OCI-LY7 (cell line): ENCODE results near the gene ZMIZ1. TPM values are rescaled to one million over a fixed set of nuclear protein-coding genes. Genes with fewer than 3 reads are reported as not detected.

Experiments used
- BruUV-seq: library from RNA; stranded (reverse); fragments of 400-500 nt; replicated peaks from 2 replicates; lab custom pipeline; 2021; lab: Mats Ljungman, UMichigan
- CTCF ChIA-PET: fragments of 300-600 bp; sonication (Branson Sonifier 250); formaldehyde crosslinking; loops from one replicate; lab custom pipeline; 2022; ENCODE audit warnings: antibody characterized with exemption; ENCODE audit not compliant: unreplicated experiment; lab: Charles Lee
- POLR2A ChIA-PET: fragments of 300-600 bp; sonication (Branson Sonifier 250); formaldehyde crosslinking; loops from one replicate; lab custom pipeline; 2022; ENCODE audit warnings: antibody characterized with exemption; lab: Charles Lee
- DNase-seq: peaks from one replicate; pipeline ENCODE4 v3.0.0-alpha.2; 2015; ENCODE audit warnings: low spot score
- H2AFZ ChIP-seq: fragments of 200-600 bp; sonication (generic), shearing (Covaris generic); 2 replicates; pipeline ENCODE4 v1.6.1; 2014; ENCODE audit warnings: mild to moderate bottlenecking, antibody characterized with exemption, low read length, moderate library complexity
- H3K27ac ChIP-seq: fragments of 200-600 bp; sonication (generic); 2 replicates; pipeline ENCODE4 v1.5.1; 2014; ENCODE audit warnings: mixed run types, low read depth, mild to moderate bottlenecking, moderate library complexity, low read length, inconsistent platforms; ENCODE audit not compliant: poor library complexity, severe bottlenecking
- H3K36me3 ChIP-seq: fragments of 200-600 bp; sonication (generic); 2 replicates; pipeline ENCODE4 v1.6.1; 2014; ENCODE audit warnings: mild to moderate bottlenecking, antibody characterized with exemption, low read length, moderate library complexity, mixed read lengths; ENCODE audit not compliant: insufficient read depth
- H3K4me1 ChIP-seq: fragments of 200-600 bp; sonication (generic); 2 replicates; pipeline ENCODE4 v1.5.1; 2014; ENCODE audit warnings: mild to moderate bottlenecking, low read length; ENCODE audit not compliant: insufficient read depth, poor library complexity, severe bottlenecking
- H3K4me2 ChIP-seq: fragments of 200-600 bp; sonication (generic); 2 replicates; pipeline ENCODE4 v1.6.1; 2014; ENCODE audit warnings: mild to moderate bottlenecking, low read length
- H3K4me3 ChIP-seq: fragments of 200-600 bp; sonication (generic); 2 replicates; pipeline ENCODE4 v1.5.1; 2014; ENCODE audit warnings: mild to moderate bottlenecking, low read depth, low read length; ENCODE audit not compliant: poor library complexity, severe bottlenecking
- H3K79me2 ChIP-seq: fragments of 200-600 bp; sonication (generic); 2 replicates; pipeline ENCODE4 v1.6.1; 2016; ENCODE audit warnings: low read depth, mild to moderate bottlenecking, low read length, moderate library complexity, mixed read lengths; ENCODE audit not compliant: insufficient read depth
- H3K9me2 ChIP-seq: fragments of 200-600 bp; sonication (generic); 2 replicates; pipeline ENCODE4 v1.6.1; 2016; ENCODE audit warnings: mild to moderate bottlenecking, low read length, mixed read lengths; ENCODE audit not compliant: insufficient read depth
- H3K9me3 ChIP-seq: fragments of 200-600 bp; sonication (generic); 2 replicates; pipeline ENCODE4 v1.6.1; 2014; ENCODE audit warnings: mild to moderate bottlenecking, mixed run types, low read length, mixed read lengths
- H4K20me1 ChIP-seq: fragments of 200-600 bp; sonication (generic); 2 replicates; pipeline ENCODE4 v1.6.1; 2014; ENCODE audit warnings: mild to moderate bottlenecking, antibody characterized with exemption, low read length, moderate library complexity, mixed read lengths; ENCODE audit not compliant: insufficient read depth
- EZH2phosphoT487 ChIP-seq: fragments of 200-600 bp; sonication (generic); IDR thresholded peaks from 2 replicates; pipeline ENCODE4 v1.6.1; 2018; ENCODE audit warnings: low read depth, borderline replicate concordance, mild to moderate bottlenecking, mixed run types, antibody characterized with exemption, low read length, moderate library complexity, mixed read lengths
- intact Hi-C: fragments of 100-400 bp; cut with micrococcal nuclease; formaldehyde crosslinking; loops from one replicate; pipeline ENCODE4 v1.10.0; 2022; ENCODE audit not compliant: unreplicated experiment
- total RNA-seq, 2 experiments: library from RNA; depleted of rRNA in 1 of 2; stranded (reverse); fragments of >200 nt in 1 of 2; shearing (Covaris generic) in 1 of 2; gene quantifications; 2 replicates each; pipeline ENCODE4 v1.2.3, GENCODE V29; 2014 to 2022
- TF ChIP-seq, protein P1 (sequence below): fragments of 200-600 bp; sonication (generic); conservative IDR thresholded peaks from 2 replicates; pipeline ENCODE4 v1.5.1; 2014; ENCODE audit warnings: mild to moderate bottlenecking, antibody characterized with exemption, low read length, moderate library complexity, mixed read lengths

The ZMIZ1 gene
- total RNA-seq, 2 experiments from 2014 or later: 20.4 to 66.9 TPM

DNA sequence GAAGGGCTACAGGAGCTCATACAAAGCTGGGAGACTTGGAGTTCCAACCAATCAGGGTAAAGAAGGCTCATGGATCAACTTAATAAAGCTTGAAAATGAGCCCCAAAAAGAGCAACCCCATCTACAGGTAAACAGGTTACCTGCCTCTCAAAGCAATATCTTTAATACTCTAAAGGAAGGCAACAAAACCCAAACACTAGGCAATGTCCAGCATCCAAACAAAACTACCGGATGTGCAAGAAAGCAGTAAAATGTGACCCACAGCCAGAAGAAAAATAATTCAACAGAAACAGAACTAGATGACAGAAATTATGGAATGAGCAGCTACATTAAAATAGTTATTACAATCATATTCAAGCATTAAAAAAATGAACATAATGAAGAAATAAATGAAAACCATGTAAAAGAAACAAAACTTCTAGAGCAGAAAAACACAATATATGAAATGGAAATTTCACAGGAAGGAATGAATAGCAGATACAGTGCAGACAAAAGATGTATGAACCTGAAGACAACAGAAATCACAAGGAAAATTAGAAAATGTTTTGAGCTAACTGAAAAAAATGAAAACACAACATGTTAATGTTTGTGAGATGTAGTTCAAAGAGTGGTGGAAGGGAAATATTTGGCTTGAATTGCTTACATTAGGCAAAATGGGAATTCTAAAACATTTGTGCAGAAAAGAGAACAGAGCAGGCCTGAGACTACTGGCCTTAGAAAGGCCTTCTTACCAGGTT, 30.5 kb upstream of the ZMIZ1 start:
- Histone ChIP-seq H3K9me2 (no peaks in the 10 kb centered on the region), H3K27ac (no peak overlapping the region), H3K36me3 (no peaks in the 10 kb centered on the region), H3K9me3 (no peaks in the 10 kb centered on the region), H2AFZ (no peak overlapping the region), H3K4me2 (no peak overlapping the region), H3K4me1 (no peaks in the 10 kb centered on the region), H4K20me1 (no peaks in the 10 kb centered on the region), H3K79me2 (no peaks in the 10 kb centered on the region), H3K4me3 (no peak overlapping the region)
- BruUV-seq: no TSS peak
- ChIA-PET CTCF (no interaction called here), POLR2A (no interaction called here)
- TF ChIP-seq, protein P1, sequence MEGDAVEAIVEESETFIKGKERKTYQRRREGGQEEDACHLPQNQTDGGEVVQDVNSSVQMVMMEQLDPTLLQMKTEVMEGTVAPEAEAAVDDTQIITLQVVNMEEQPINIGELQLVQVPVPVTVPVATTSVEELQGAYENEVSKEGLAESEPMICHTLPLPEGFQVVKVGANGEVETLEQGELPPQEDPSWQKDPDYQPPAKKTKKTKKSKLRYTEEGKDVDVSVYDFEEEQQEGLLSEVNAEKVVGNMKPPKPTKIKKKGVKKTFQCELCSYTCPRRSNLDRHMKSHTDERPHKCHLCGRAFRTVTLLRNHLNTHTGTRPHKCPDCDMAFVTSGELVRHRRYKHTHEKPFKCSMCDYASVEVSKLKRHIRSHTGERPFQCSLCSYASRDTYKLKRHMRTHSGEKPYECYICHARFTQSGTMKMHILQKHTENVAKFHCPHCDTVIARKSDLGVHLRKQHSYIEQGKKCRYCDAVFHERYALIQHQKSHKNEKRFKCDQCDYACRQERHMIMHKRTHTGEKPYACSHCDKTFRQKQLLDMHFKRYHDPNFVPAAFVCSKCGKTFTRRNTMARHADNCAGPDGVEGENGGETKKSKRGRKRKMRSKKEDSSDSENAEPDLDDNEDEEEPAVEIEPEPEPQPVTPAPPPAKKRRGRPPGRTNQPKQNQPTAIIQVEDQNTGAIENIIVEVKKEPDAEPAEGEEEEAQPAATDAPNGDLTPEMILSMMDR: no peak
- TF ChIP-seq EZH2phosphoT487: no peak
- DNase-seq: no peak
- intact Hi-C loops: no loop called here

DNA sequence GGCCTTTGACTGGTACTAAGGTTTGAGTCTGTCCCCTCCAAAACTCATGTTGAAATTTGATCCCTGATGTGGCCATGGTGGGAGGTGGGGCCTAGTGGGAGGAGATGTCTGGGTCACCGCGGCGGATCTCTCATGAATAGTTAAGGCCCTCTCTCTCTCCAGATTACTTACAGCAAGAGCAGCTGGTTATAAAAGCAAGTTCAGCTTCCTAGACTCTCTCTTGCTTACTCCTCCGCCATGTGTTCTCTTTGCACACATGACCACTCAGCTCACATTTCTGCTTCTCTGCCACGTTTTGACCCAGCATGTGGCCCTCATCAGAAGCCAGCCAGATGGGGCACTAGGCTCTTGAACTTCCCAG, 29.9 kb upstream of the ZMIZ1 start:
- intact Hi-C loops: no loop called here
- H3K79me2 ChIP-seq: no peaks in the 10 kb centered on the region
- H3K9me2 ChIP-seq: no peaks in the 10 kb centered on the region
- no peak overlapping the region for H3K4me3 ChIP-seq
- no TSS peak for BruUV-seq
- no peaks in the 10 kb centered on the region for H3K4me1 ChIP-seq
- POLR2A ChIA-PET: no interaction called here
- H4K20me1 ChIP-seq: no peaks in the 10 kb centered on the region
- no peak for DNase-seq
- TF ChIP-seq EZH2phosphoT487: no peak
- TF ChIP-seq, protein P1: no peak
- no peak overlapping the region for H3K4me2 ChIP-seq
- no peaks in the 10 kb centered on the region for H3K9me3 ChIP-seq
- H2AFZ ChIP-seq: no peak overlapping the region
- no peak overlapping the region for H3K27ac ChIP-seq
- no peaks in the 10 kb centered on the region for H3K36me3 ChIP-seq
- CTCF ChIA-PET: no interaction called here

DNA sequence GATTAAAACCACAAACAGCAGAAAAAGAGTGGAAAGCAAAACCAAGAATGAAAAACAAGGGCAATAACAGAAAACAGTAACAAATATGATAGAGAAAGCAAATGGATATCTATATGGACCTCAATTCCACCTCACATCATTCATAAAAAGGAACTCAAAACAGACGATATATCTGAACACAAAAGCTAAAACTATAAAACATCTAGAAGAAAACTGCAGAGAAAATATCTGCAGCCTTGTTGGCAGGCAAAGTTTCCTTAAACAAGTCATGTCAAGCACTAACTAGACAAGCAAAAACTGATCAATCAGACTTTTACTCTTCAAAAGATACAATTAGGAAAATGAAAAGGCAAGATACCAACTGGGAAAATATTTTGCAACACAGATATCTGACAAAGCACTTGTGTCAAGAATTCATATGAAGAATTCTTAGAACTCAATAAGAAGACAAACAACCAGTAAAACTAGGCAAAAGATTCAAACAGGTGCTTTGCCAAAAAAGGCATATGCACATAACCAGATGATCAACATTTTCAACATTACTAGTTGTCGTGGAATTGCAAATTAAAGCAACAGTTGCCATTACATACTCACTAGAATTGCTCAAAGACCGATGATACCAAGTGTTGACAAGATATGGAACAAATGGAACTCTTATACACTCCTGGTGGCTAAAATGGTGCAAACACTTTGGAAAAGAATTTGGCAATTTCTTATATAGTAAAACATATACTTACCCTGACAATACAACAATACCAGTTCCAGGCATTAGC, 25.9 kb upstream of the ZMIZ1 start:
- intact Hi-C loops: no loop called here
- no peaks in the 10 kb centered on the region for H3K36me3 ChIP-seq
- no TSS peak for BruUV-seq
- no peaks in the 10 kb centered on the region for H3K9me3 ChIP-seq
- no peak overlapping the region for H3K4me2 ChIP-seq
- no peak for DNase-seq
- H3K9me2 ChIP-seq: no peaks in the 10 kb centered on the region
- no peak overlapping the region for H2AFZ ChIP-seq
- no peaks in the 10 kb centered on the region for H3K4me1 ChIP-seq
- H4K20me1 ChIP-seq: no peaks in the 10 kb centered on the region
- no peak for TF ChIP-seq EZH2phosphoT487
- TF ChIP-seq, protein P1: no peak
- no peaks in the 10 kb centered on the region for H3K79me2 ChIP-seq
- ChIA-PET CTCF (no interaction called here), POLR2A (interaction anchor here (0.5 kb wide), 1 partner anchor 234 kb away, joined by 3 read pairs; no protein-coding TSS in a partner anchor)
- H3K4me3 ChIP-seq: no peak overlapping the region
- H3K27ac ChIP-seq: no peak overlapping the region
